HG03060 (cell line): ENCODE measurements around the gene EBF3.
"Not testable (repeated sequence)": the region's sequence is repeated elsewhere in the genome, so short reads cannot be mapped to it uniquely, and the experiment has no call there.

ENCODE experiments used
- ATAC-seq: cut with Tn5 transposase; IDR thresholded peaks from one replicate; pipeline ENCODE4 v1.9.1; 2021; ENCODE audit warnings: low read depth, moderate number of reproducible peaks; ENCODE audit not compliant: unreplicated experiment

The EBF3 gene

GRCh38 chr10:129932182-129932581 lies 31.9 kb downstream of the EBF3 start:
- ATAC-seq: no peak

- ATAC-seq: no peak
Observed at GRCh38 chr10:129929343-129930292, 34.5 kb downstream of the EBF3 start.

- ATAC-seq: no peak
Observed at GRCh38 chr10:129927351-129928120, 36.5 kb downstream of the EBF3 start.

- ATAC-seq: no peak
Observed at GRCh38 chr10:129926066-129927055, 37.7 kb downstream of the EBF3 start.

GRCh38 chr10:129924375-129925085 lies 39.5 kb downstream of the EBF3 start:
- ATAC-seq: no peak

GRCh38 chr10:129922598-129923123 lies 41.4 kb downstream of the EBF3 start:
- no peak for ATAC-seq

- no peak for ATAC-seq
Observed at GRCh38 chr10:129921801-129922597, 42.1 kb downstream of the EBF3 start.

- no peak for ATAC-seq
Observed at GRCh38 chr10:129921065-129921670, 42.9 kb downstream of the EBF3 start.

GRCh38 chr10:129920187-129920586 lies 43.9 kb downstream of the EBF3 start:
- not testable (repeated sequence) for ATAC-seq

GRCh38 chr10:129919358-129919757 lies 44.7 kb downstream of the EBF3 start:
- no peak for ATAC-seq

GRCh38 chr10:129918836-129919235 lies 45.2 kb downstream of the EBF3 start:
- no peak for ATAC-seq

- ATAC-seq: no peak
Observed at GRCh38 chr10:129918401-129918800, 45.7 kb downstream of the EBF3 start.

- no peak for ATAC-seq
Observed at GRCh38 chr10:129917936-129918335, 46.1 kb downstream of the EBF3 start.

GRCh38 chr10:129916506-129916995 lies 47.5 kb downstream of the EBF3 start:
- no peak for ATAC-seq

- ATAC-seq: no peak
Observed at GRCh38 chr10:129915526-129916378, 48.3 kb downstream of the EBF3 start.

- ATAC-seq: no peak
Observed at GRCh38 chr10:129914960-129915359, 49.1 kb downstream of the EBF3 start.
